H54 (cell line): ENCODE results near the gene CBLN3.

Experiments used
- DNase-seq: peaks from one replicate; pipeline ENCODE4 v3.0.0; 2011; ENCODE audit warnings: low spot score, mixed read lengths; ENCODE audit not compliant: insufficient read length
- FAIRE-seq: peaks from 3 replicates; lab custom pipeline; 2011; peaks lifted over from hg19 to GRCh38; lab: Jason Lieb, UNC
- POLR2A ChIP-seq: IDR thresholded peaks from 2 replicates; pipeline ENCODE4 v1.6.1; 2011; ENCODE audit warnings: low read depth, mild to moderate bottlenecking, low read length

Gene CBLN3

GRCh38 chr14:24434676-24435075 is 5.2 kb upstream of the CBLN3 start:
- DNase-seq (no peak), FAIRE-seq (no peak)
- TF ChIP-seq POLR2A, result no peak

GRCh38 chr14:24434036-24434435 is 4.6 kb upstream of the CBLN3 start:
- DNase-seq, result no peak
- no peak for TF ChIP-seq POLR2A
- no peak for FAIRE-seq

GRCh38 chr14:24432259-24433131 is 3.0 kb upstream of the CBLN3 start:
- FAIRE-seq (no peak), DNase-seq (no peak)
- TF ChIP-seq POLR2A, result no peak

DNA sequence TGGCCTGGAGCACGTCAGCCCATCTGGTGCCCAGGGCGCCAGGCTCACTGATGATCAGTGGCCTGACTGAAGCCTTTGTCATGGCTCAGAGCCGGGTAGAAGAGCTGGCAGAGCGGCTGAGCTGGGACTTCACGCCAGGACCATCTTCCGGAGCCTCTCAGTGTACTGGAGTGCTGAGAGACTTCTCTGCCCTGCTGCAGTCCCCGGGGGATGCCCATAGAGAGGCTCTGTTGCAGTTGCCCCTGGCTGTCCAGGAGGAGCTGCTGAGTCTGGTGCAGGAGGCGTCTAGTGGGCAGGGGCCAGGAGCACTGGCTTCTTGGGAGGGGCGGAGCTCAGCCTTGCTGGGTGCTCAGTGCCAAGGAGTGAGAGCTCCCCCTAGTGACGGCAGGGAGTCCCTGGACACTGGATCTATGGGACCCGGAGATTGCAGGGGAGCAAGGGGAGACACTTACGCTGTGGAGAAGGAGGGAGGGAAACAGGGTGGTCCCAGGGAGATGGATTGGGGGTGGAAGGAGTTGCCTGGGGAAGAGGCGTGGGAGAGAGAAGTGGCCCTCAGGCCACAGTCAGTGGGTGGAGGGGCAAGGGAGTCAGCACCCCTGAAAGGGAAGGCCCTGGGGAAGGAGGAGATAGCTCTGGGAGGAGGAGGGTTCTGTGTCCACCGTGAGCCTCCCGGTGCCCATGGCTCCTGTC is 2.2 kb upstream of the CBLN3 start:
- DNase-seq, result peak; percentile 91
- FAIRE-seq, result peak; percentile 78
- TF ChIP-seq POLR2A, result no peak

DNA sequence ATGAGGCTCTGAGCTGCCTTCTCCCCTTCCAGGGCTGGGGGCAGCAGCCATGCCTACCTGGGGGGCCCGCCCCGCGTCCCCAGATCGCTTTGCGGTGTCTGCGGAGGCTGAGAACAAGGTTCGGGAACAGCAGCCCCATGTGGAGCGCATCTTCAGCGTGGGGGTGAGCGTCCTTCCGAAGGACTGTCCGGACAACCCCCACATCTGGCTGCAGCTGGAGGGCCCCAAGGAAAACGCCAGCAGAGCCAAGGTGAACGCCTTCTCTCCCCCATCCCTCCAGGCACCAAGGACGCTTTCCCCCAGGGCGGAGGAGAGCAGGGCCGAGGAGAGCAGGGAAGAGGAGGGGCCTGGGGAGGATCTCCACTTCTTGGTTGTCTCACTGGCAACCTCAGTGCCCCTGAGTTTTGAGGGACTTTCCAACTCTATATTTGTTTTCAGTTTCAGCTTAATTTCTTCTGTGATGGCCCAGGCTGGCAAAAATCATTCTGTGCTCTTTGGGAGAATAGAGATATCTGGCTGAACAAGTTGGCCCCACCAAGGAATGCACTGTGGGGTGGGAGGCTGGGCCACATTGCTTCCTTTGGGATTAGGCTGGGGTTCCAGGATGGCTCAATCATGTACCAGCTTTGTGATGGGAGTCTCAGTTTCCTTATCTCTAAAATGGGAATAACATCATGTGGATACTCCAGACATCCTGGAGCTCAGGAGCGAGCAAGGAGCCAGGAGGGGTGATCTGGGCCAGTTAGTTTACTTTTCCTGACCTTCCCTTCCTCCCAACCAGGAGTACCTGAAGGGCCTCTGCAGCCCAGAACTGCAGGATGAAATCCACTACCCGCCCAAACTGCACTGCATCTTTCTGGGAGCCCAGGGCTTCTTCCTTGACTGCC is 1.5 kb upstream of the CBLN3 start:
- no peak for FAIRE-seq
- DNase-seq, result no peak

GRCh38 chr14:24430143-24430681 is 744 bp upstream of the CBLN3 start:
- DNase-seq (peak; percentile 55), FAIRE-seq (no peak)
- no peak for TF ChIP-seq POLR2A

More for the DNA sequence above, 1.5 kb upstream of the CBLN3 start:
- TF ChIP-seq POLR2A, result no peak

GRCh38 chr14:24428628-24429394 is 657 bp downstream of the CBLN3 start:
- DNase-seq (no peak), FAIRE-seq (no peak)
- no peak for TF ChIP-seq POLR2A

- TF ChIP-seq POLR2A, result no peak
- no peak for DNase-seq
- no peak for FAIRE-seq
Measured at GRCh38 chr14:24427537-24428508, 1.6 kb downstream of the CBLN3 start.

- no peak for TF ChIP-seq POLR2A
- DNase-seq (no peak), FAIRE-seq (no peak)
Measured at GRCh38 chr14:24426912-24427536, 2.4 kb downstream of the CBLN3 start.

GRCh38 chr14:24426150-24426911 is 3.1 kb downstream of the CBLN3 start:
- DNase-seq, result no peak
- no peak for FAIRE-seq
- TF ChIP-seq POLR2A, result no peak

- FAIRE-seq (no peak), DNase-seq (no peak)
- no peak for TF ChIP-seq POLR2A
Measured at GRCh38 chr14:24425704-24426103, 3.8 kb downstream of the CBLN3 start.
